Transverse colon (tissue), 4 donors: ENCODE data around the gene TTC1. TPM values are rescaled to one million over a fixed set of nuclear protein-coding genes. Genes with fewer than 3 reads are reported as not detected.

Source experiments
- DNase-seq: peaks from one replicate; pipeline ENCODE4 v3.0.0-alpha.2; 2019
- H3K27ac ChIP-seq, 4 donors: fragments of 200-600 bp; sonication (generic); 2 replicates each; pipeline ENCODE4 v1.5.1; 2016 to 2018; ENCODE audit warnings: inconsistent platforms in 4 of 4
- H3K27me3 ChIP-seq: fragments of 200-600 bp; sonication (generic); 2 replicates; pipeline ENCODE4 v1.5.1; 2017; ENCODE audit warnings: inconsistent platforms
- H3K36me3 ChIP-seq, 4 donors: fragments of 200-600 bp; sonication (generic); 2 replicates each; pipeline ENCODE4 v1.5.1; 2017 to 2019; ENCODE audit warnings: inconsistent platforms in 4 of 4
- H3K4me1 ChIP-seq, 4 donors: fragments of 200-600 bp; sonication (generic); 2 replicates each; pipeline ENCODE4 v1.5.1; 2017 to 2020; ENCODE audit warnings: inconsistent platforms in 4 of 4
- H3K4me3 ChIP-seq, 4 donors: fragments of 200-600 bp; sonication (generic); 1 replicate in 1 of 4; 2 replicates in 3 of 4; pipeline versions ENCODE4 v1.5.1 to v1.6.1; 2017 to 2019; ENCODE audit warnings: inconsistent platforms in 4 of 4
- H3K9me3 ChIP-seq, 2 donors: fragments of 200-600 bp; sonication (generic); 2 replicates each; pipeline ENCODE4 v1.5.1; 2017 to 2019; ENCODE audit warnings: inconsistent platforms in 2 of 2
- CTCF ChIP-seq, 5 experiments: fragments of 200-600 bp in 3 of 5; fragments of 450-650 bp in 2 of 5; sonication (generic) in 3 of 5; IDR thresholded peaks; 1 replicate in 2 of 5; 2 replicates in 3 of 5; pipeline ENCODE4 v1.5.1; 2016 to 2017; ENCODE audit warnings: antibody characterized with exemption in 5 of 5, inconsistent platforms in 3 of 5, mild to moderate bottlenecking in 2 of 5, moderate library complexity in 1 of 5
- EP300 ChIP-seq: sonication (generic); formaldehyde crosslinking; IDR thresholded peaks from one replicate; pipeline ENCODE4 v1.6.1; 2017; ENCODE audit warnings: antibody characterized with exemption, low read depth
- POLR2A ChIP-seq: fragments of 450-650 bp; IDR thresholded peaks from one replicate; pipeline ENCODE4 v1.6.1; 2016; ENCODE audit warnings: antibody characterized with exemption, mild to moderate bottlenecking, moderate library complexity
- POLR2AphosphoS5 ChIP-seq, 3 donors: sonication (generic); formaldehyde crosslinking; IDR thresholded peaks; one replicate each; pipeline ENCODE4 v1.6.1; 2016; ENCODE audit warnings: antibody characterized with exemption in 3 of 3
- WGBS, 2 donors: methylation state at CpG; one replicate each; pipeline ENCODE4 v1.1.5; 2018; ENCODE audit warnings: low coverage in 1 of 2; 5-methylcytosine and 5-hydroxymethylcytosine counted together
- in situ Hi-C, 4 donors: fragments of 200-750 bp; cut with MboI; loops; one replicate each; pipeline versions ENCODE4 v1.15.0 to v1.15.1; 2017; ENCODE audit warnings: low sequenced_read_pairs in 3 of 4, low pct_ligation_motif_present in 1 of 4, low pct_unique_long_range_greater_than_20kb in 1 of 4
- intact Hi-C: fragments of 100-400 bp; cut with DNase I; formaldehyde crosslinking; loops from one replicate; pipeline ENCODE4 v1.15.1; 2023; ENCODE audit warnings: low total_unique reads
- total RNA-seq, 4 donors: library from RNA; depleted of rRNA; stranded (reverse); fragments of >200 nt; gene quantifications; one replicate each; pipeline ENCODE4 v1.1.0, GENCODE V29; 2016

TTC1 gene
- total RNA-seq, 4 donors from 2014 or later: 5.8 to 42.2 (median 24.8) TPM

- intact Hi-C loops: no loop called here
- DNase-seq: no peak
- in situ Hi-C loops: no loop called here
- Histone ChIP-seq H3K4me1 (peaks cover 0 to 6% (median 0%) of the 10 kb centered on the region in 4 donors), H3K27ac (no peak overlapping the region), H3K4me3 (no peak overlapping the region), H3K36me3 (peaks cover 0 to 26% (median 8%) of the 10 kb centered on the region in 4 donors), H3K9me3 (no peaks in the 10 kb centered on the region), H3K27me3 (no peaks in the 10 kb centered on the region)
- TF ChIP-seq POLR2A (no peak), CTCF (IDR thresholded peaks at IDR 0.05) (no peak), EP300 (no peak), POLR2AphosphoS5 (IDR thresholded peaks at IDR 0.05) (no peak)
- WGBS, 2 donors: 83 to 93% methylated on average over 8 to 11 of the region's 11 CpGs
Measured at GRCh38 chr5:160092960-160093707, 84.2 kb downstream of the TTC1 start.

GRCh38 chr5:160096178-160096577 lies 87.2 kb downstream of the TTC1 start:
- no peak overlapping the region for H3K27ac ChIP-seq

GRCh38 chr5:160097991-160098390 lies 89.1 kb downstream of the TTC1 start:
- in situ Hi-C loops: no loop called here
- WGBS, 2 donors: 75 to 80% methylated on average over 3 to 4 of the region's 4 CpGs
- DNase-seq: no peak

More at GRCh38 chr5:160096178-160096577, 87.2 kb downstream of the TTC1 start:
- peaks cover 0 to 27% (median 8%) of the 10 kb centered on the region in 4 donors for H3K36me3 ChIP-seq
- H3K4me3 ChIP-seq: no peak overlapping the region
- DNase-seq: no peak
- WGBS, 2 donors: 95 to 96% methylated on average over 2 of the region's 2 CpGs
- peaks cover 0 to 16% (median 0%) of the 10 kb centered on the region in 4 donors for H3K4me1 ChIP-seq
- in situ Hi-C loops: no loop called here
- H3K27me3 ChIP-seq: no peaks in the 10 kb centered on the region
- intact Hi-C loops: no loop called here
- TF ChIP-seq CTCF (IDR thresholded peaks at IDR 0.05): no peak
- no peaks in the 10 kb centered on the region for H3K9me3 ChIP-seq

More at GRCh38 chr5:160097991-160098390, 89.1 kb downstream of the TTC1 start:
- intact Hi-C loops: no loop called here
- Histone ChIP-seq H3K4me3 (no peak overlapping the region), H3K27ac (peak overlapping the region; percentile 12 to 48 (median 21)), H3K9me3 (no peaks in the 10 kb centered on the region), H3K36me3 (peaks cover 0 to 18% (median 4%) of the 10 kb centered on the region in 4 donors), H3K27me3 (no peaks in the 10 kb centered on the region), H3K4me1 (peaks cover 0 to 27% (median 4%) of the 10 kb centered on the region in 4 donors)
- no peak for TF ChIP-seq EP300
- TF ChIP-seq CTCF (IDR thresholded peaks at IDR 0.05): no peak
- no peak for TF ChIP-seq POLR2A
- TF ChIP-seq POLR2AphosphoS5 (IDR thresholded peaks at IDR 0.05): no peak
